Measurements from ENCODE around the gene HRCT1.

DNA sequence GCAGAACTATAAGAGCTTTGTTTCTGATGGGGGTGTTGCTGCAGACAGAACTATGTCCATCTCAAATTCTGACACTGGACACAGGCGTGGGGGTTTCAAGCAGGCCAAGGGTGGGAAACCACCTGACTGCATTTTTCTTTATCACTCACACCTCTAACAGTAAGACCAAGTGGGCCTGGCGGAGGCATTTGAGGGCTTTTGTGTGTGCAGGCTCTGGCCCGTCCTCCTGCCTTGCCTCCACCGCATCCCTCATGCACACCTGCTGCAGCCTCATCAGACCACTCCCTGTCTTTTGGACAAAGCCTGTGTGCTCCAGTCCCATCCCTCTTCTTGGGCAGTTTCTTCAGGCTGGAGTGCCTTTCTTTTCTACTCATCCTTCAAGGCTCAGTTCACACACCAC lies 43.7 kb upstream of the HRCT1 start:
- TF ChIP-seq, protein P1, sequence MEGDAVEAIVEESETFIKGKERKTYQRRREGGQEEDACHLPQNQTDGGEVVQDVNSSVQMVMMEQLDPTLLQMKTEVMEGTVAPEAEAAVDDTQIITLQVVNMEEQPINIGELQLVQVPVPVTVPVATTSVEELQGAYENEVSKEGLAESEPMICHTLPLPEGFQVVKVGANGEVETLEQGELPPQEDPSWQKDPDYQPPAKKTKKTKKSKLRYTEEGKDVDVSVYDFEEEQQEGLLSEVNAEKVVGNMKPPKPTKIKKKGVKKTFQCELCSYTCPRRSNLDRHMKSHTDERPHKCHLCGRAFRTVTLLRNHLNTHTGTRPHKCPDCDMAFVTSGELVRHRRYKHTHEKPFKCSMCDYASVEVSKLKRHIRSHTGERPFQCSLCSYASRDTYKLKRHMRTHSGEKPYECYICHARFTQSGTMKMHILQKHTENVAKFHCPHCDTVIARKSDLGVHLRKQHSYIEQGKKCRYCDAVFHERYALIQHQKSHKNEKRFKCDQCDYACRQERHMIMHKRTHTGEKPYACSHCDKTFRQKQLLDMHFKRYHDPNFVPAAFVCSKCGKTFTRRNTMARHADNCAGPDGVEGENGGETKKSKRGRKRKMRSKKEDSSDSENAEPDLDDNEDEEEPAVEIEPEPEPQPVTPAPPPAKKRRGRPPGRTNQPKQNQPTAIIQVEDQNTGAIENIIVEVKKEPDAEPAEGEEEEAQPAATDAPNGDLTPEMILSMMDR (IDR thresholded peaks at IDR 0.05) = no peak
- TF ChIP-seq POLR2A (IDR thresholded peaks at IDR 0.05) = no peak
- no peak for TF ChIP-seq POLR2AphosphoS5 (IDR thresholded peaks at IDR 0.05)

All from gastroesophageal sphincter (tissue), 3 donors.